GM18861 (cell line): ENCODE results near the gene ZBTB7B.

Source experiments
- ATAC-seq: cut with Tn5 transposase; IDR thresholded peaks from one replicate; pipeline ENCODE4 v1.9.1; 2021; ENCODE audit not compliant: unreplicated experiment

ZBTB7B gene

DNA sequence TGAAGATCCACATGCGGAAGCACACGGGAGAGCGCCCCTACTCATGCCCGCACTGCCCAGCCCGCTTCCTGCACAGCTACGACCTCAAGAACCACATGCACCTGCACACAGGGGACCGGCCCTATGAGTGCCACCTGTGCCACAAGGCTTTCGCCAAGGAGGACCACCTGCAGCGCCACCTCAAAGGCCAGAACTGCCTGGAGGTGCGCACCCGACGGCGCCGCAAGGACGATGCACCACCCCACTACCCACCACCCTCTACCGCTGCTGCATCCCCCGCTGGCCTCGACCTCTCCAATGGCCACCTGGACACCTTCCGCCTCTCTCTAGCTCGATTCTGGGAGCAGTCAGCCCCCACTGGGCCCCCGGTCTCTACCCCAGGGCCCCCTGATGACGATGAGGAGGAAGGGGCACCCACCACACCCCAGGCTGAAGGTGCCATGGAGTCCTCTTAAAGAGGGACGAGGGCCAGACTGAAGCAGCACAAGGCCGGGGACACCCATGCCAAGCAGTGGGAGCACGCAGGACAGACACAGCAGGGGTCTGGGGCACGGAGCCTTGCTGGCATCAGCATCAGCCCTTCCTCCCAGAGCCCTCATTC is 13.7 kb downstream of the ZBTB7B start:
- no peak for ATAC-seq

DNA sequence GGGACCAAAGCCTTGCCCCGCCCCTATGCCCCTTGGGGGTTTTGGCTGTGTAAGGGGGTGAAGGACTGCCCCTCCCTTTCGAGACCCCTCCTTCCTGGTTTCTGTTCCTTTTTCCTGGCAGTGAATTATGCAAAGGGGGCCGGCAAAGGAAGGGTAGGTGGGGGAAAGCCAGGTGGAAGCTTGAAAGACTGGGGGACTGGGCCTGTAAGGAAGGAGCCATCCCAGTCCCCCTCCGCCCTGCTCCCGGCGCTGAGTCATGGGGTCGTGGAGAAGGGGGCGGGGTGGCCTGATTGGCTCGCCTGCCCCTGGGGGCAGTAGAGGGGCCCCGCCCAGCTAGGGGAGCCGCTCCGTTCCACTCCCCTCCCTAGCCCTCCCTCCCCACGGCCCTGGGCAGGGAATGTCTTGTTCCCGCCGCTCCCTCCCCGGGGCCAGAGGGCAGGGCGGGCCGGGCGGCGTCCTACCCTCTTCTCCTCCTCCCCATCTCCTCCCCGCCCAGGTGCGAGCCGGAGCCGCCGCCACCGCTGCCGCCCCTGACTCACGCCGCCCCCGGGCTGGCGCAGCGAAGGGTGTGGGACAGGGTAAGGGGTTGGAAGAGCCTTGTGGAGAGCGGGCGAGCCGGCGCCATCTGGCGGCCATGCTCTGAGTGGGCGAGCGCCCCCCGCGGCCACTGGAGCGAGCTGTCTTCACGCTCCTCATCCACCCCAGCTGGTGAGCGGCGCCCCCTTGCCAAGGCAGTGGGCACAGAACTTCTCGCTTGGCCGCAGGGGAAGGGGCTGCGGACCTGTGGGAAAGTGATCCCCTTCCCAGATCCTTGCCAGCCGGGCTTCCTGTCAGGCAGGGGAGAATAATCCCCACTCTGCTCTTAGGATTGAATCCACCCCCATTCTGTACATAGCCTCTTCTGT is 14.7 kb downstream of the ZBTB7B start:
- peak; percentile 52 for ATAC-seq

DNA sequence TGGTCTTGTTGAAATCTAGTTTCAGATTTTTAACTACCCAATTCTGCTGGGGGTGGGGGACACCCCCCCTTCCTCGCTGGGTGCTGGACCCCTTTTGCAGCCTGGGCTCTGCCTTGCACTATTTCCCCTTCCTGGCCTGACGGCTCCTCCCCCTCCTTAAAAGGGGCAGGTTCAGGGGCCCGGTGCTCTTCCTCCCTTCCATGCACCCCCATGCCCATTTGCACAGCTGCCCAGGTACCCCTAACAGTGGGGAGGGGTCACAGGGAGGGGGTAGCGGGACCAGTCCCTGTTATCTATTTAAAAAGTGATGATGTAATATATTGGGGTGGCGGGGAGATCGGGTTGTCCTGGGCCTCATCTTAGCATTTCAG is 15.3 kb downstream of the ZBTB7B start:
- ATAC-seq: no peak

DNA sequence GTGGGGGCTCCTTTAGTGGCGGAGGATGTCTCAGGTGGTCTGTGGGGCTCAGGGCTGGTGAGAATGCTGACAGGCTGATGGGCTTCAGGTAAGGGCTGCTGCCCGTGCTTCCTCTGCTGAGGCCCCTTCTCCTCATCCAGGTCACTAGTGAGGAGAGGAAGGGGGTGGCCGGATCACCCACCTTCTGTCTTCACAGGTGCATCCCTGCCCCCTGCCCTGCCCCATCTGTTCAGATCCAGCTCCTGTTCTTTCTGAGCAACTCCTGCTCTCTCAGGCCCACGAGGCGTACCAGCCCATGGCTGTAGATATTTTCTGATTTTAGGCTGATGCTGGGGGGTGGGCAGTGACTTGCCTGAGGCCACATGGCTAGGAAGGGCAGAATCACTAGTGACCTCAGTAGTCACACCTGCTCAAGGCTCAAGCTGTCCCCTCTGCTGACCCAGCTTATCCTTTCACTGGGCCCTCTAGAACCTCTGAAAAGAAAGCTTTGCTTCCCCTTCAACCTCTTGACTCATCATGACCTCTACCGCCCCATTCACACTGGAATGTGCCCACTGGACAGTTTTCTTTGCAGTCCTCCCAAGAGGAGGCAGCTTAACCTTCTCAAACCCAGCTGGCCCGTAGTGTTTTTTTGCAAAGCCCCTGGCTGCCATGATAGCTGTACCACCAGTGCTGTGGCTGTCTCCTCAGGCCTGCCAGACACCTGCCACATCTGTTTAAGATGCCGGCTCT is 16.2 kb downstream of the ZBTB7B start:
- ATAC-seq: no peak

DNA sequence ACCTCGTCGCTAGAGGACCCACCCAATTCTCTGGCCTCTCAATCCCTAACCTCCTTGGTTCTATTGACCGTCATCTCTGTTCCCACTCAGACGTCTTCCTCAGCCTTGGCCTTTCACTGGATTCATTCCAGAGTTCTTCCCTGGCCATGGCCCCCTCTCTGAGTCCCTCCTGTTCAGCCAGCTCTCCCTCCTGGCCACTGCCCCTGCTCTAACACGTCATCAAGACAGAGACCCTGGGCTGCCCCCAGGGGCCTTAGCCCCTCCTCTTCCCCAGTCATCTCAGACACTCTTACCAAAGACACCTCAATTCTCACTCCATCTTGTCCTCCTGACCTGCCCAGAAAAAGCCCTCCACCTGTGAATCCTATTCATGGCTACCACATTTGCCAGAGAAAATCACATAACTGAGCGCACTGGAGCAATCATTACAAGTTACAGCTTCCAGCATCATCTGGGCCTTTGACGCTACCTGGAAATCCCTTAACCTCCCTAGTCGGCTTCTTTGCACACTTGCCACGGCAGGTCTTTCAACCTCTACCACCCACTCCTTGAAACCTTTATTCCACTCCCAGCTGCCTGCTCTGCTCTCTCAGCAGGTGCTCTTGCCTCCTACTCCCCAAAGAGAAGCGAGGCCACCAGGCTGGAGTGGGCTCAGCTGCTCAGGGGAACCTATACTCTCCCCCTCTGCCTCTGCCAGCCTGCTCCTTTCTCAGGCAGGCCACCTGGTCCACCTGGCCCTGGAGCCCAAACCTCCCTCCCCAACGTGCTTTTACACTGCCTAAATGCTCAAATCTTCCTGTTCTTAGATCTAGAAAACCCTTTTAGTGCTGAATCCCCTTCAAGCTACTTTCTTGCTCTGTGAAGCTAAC is 17.0 kb downstream of the ZBTB7B start:
- no peak for ATAC-seq

DNA sequence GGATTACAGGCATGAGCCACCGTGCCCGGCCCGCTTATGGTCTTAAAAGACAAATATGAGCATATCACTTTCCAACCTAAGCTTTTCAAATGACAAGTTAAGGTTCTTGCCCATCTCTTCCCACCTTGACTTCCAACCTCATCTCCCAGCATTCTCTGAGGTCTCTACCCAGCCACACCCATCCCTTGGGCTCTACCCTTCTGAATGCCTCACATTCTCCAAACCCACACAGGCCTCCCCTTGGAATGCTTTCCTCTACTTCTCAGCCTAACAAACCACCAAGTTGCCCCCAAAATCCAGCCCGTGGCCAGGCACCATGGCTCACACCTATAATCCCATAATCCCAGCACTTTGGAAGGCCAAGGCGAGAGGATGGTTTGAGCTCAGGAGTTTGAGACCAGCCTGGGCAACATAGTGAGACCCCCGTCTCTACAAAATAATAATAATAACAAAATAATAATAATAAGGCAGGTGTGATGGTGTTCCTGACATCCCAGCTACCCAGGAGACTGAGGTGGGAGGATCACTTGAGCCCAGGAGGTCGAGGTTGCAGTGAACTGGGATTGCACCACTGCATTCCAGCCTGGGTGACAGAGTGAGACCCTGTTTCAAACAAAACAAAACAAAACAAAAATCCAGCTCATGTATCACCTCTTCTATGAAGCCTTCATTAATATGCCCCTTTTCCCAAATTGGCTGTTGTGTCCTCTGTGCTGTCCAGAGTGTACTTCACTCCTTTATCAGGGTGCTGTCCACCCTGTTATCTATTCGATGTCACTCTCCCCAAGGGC is 19.7 kb downstream of the ZBTB7B start:
- no peak for ATAC-seq

DNA sequence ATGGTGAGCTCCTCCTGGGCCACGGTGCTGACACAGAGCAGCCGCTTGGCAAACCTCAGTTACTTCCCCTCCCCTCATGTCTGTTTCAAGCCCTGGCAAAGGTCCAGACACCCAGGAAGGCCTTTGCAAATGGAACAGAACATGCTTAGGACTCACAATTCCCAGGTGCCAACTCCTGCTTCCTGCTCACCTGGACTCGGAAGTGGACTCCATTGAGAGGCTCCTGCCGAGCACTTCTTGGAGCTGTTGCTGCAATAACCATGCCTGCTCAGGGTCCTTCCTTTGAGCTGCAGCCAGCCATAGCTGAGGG is 20.3 kb downstream of the ZBTB7B start:
- ATAC-seq: no peak

DNA sequence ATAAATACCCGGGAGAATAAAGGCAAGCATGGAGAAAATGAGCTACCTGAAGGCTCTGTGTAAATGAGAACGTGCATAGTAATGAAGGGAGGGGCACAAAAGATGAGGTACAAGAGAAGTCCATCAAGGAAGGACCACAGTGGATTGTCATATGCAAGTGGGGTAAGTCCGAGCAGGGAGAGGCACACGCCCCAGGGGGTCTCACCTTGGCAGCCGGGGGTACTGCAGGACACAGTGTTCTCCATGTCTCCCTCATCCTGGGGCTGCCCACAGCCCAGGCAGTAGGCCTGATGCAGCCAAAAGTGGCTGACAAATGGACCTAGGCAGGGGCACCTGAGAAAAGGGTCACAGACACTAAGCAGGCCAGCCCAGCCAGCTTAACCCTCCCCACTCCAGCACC is 21.0 kb downstream of the ZBTB7B start:
- ATAC-seq: no peak

DNA sequence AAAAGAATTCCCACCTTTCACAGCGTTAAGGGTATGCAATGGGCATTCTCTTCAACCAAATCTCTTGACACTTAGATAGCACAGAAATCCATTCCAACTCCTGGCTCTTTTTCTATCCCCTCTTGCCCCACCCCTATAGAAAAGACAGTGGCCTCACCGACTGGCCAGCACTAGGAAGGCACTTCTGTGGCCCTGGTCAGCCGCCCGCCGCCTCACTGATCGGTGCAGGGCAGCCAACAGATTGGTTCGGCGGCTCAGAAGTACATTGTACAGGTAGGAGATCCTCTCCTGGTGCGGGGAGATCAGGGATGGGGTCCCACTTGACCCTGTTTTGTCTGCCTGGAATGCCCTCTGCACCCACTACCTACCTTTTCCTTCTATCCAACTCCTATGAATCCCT is 21.7 kb downstream of the ZBTB7B start:
- no peak for ATAC-seq

DNA sequence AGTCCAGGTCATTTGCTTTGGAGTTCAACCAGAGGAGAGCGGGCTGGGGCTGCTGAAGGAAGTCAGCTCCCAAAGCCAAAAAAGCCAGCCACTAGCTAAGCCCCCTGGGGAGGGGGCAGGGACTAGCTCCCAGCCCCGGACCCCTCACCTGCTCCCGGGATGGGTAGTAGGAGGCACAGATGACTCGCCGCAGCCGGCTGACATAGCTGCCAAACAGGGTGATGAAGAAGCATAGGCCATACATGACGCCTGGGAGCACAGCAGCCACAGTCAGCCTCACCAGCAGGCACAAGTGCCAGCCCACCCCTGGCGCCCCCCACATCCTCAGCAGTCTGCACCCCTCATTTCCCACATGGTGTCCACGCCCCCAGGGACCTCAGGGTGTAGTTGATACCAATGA is 23.6 kb downstream of the ZBTB7B start:
- no peak for ATAC-seq

DNA sequence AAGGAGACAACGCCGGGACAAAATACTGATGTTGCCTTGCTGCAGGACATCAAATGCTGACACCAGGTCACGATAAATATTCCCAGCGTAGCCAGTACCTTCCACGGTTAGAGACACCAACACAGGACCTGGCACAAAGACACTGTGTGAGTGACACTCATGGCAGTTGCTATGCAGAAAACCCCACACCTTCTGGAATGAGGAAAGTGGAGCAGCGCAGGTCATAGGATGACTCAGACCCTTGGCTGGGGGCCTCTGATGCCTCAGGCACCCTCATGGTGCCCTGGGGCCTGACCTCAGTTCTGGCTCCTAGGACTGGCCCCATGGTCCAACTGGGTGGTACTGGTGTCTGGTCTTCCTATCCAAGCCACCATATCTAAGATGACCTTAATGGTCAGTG is 24.0 kb downstream of the ZBTB7B start:
- ATAC-seq: no peak

DNA sequence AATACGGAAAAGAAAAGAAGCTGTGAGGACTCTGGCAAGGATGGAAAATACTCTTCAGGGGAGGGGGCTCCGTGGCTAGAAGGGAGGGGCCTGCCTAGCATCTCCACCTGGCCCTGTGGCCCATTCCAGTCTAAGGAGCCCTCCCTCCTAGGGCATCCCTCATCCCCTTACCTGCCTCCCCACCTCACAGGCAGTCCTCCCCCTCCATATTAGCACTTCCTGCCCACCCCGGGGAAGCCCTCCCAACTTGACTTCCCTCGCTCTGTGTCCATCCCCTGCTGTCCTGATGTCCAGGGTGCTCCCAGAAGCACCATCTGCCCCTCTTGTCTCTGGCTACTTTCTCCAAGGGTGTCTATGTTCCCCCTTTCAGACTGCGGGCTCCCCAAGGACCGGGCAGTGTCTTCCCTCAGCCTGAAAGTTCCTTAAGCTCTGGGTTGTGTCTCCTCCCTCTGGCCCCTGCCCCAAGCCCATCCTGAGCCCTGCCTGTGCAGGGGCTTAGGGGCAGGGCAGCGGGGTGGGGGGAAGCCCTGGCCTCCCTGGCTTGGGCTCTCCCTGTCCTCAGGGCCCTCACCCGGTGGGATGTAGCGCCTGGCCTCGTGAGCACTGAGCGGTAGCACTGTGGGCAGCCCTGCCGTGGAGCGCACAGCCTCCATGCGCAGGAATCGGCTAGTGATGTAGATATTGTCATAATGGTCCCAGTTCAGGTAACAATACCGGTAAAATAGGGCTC is 27.1 kb downstream of the ZBTB7B start:
- no peak for ATAC-seq

DNA sequence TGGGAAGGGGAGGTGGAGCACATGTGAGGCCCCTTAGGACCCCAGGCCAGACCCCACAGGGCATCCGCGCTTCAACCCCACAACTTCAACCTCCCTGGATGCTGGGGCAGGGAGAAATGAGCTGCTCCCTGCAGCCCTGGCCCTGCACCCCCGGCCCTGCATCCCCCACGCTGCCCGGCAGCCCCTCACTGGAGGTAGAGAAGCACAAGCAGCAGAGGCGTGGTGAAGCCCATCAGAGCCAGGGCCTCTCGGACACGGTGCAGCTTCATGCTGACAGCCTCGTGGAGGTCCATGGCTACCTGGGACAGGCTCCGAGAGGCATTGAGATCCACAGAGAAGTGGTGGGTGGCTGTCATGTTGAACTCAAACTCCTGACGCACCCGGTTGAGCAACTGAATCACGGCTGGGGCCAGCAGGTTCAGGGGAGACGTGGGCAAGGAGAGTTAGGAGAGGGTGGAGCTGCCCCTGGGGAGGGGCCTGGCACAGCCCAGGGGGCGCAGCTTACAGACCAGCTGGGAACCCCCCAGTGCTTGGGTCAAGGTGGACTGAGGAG is 27.7 kb downstream of the ZBTB7B start:
- no peak for ATAC-seq

DNA sequence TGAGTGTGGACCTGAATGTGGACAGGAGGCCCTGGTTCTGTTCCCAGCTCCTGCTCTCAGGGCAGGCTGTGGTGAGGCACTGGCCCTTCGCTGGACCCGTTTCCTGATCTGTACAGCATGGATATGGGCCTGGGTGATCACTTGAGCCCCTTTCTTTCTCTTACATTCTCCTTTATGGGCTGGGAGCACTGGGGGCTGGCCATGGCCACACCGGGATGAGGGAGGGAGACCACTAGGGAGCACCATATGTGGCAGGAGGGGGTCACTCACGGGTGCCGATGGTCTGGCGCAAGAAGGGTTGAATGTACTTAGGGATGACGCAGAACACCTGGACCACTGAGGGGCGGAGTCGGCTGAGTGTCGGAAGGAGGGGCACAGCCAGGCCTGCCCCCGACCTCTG is 28.3 kb downstream of the ZBTB7B start:
- ATAC-seq: no peak

DNA sequence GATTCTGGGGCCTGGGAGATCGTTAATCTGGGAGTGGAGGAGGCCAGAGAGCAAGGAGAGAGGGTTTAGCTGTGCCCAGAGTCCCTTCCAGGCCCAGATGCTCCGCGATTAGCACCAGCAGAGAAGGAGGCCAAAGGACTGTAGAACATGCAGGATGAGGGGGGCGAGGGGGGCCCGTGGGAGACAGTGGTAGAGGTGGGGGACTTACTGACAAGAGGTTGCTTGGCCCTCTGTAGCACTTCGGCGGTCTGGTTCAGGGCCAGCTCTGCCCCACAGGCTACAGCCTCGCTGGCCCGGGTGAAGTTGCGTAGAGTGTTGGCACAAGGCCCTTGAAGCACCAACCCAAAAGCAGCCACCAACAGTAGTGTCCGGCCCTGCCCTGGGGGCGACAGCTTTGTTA is 30.3 kb downstream of the ZBTB7B start:
- ATAC-seq: no peak

DNA sequence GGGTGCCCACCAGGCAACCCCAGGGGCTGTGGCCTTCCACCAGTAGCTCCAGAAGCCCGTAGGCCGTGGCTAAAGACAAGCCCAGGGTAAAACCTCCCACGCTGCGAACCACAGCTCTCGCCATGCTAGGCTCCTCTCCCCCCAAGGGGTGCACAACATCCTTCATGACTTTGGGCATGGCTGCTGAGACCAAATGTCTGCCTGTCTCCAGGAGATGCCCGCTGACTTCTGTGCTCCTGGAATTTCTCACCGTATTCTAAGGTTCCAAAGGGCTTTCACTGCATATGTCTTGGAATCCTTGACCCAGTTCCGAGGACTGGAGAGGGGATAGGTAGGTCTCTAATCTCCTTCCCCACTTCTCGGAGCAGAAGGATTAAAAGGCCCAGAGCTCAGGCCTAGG is 30.9 kb downstream of the ZBTB7B start, which contains the start of the genes DCST1 and DCST2:
DCST1 (plus strand) TSS at position 301 of the 400 bp plus-strand sequence. CDS start 213 bp downstream, outside the sequence.
DCST2 (minus strand) TSS at position 258 of the 400 bp plus-strand sequence; CDS start at position 178, 80 bp downstream.
- ATAC-seq: no peak

DNA sequence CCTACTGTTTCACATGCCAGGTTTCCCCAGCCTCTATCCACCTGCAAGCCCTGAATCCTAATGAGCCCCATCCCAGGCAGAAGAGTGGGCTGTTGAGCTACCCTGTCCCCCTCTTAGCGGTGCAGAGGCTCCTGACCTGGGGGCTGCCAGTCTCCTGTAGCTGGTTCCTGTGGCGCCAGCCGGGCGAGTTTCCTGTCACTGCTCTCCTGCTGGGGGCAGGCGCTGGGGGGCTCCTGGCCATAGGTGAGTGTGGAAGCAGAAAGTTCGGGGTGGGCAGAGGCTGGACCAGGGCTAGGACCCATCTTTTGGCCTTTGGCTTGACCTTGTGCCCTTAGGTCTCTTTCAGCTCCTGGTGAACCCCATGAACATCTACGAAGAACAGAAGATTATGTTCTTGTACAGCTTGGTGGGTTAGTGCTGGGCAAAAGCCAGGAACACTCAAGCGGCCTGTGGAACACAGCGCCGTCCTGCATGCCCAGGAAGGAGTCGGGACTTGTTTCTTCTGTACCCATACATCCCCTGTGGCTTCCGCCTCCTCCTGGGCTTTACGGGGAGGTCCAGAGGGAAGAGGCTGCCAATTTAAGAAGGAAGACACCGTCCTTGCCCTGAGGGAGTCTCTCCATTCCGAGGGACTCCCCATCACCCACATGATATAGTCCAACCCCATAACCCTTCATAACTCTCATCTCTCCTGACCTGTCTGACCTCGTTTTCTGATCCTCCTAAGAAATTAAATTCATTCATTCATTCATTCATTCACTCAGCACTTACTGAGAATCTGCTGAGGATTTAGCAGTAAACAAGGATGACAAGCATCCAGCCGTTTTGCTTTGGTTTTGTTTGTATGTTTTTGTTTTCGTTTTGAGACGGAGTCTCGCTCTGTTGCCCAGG is 32.0 kb downstream of the ZBTB7B start:
- ATAC-seq: no peak

DNA sequence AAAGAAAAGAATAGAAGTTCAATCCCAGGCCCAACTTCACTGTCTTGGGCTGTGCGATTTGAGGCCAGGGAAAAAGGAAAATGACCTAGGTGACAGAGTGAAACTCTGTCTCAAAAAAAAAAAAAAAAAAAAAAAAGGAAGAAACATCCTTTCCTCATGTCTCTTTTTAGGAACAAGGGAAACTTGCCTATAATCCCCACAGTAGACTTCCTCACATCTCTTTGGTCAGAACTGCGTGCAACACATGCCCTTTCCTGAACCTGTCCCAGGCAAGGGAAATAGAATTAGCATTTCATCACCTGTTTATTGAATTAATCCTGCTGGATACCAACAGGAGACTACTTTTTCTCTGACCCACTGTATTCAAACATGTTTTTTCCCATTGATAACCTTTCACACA is 33.3 kb downstream of the ZBTB7B start:
- ATAC-seq: no peak
